ENCODE results near the gene MYBPH.

Gene MYBPH

DNA sequence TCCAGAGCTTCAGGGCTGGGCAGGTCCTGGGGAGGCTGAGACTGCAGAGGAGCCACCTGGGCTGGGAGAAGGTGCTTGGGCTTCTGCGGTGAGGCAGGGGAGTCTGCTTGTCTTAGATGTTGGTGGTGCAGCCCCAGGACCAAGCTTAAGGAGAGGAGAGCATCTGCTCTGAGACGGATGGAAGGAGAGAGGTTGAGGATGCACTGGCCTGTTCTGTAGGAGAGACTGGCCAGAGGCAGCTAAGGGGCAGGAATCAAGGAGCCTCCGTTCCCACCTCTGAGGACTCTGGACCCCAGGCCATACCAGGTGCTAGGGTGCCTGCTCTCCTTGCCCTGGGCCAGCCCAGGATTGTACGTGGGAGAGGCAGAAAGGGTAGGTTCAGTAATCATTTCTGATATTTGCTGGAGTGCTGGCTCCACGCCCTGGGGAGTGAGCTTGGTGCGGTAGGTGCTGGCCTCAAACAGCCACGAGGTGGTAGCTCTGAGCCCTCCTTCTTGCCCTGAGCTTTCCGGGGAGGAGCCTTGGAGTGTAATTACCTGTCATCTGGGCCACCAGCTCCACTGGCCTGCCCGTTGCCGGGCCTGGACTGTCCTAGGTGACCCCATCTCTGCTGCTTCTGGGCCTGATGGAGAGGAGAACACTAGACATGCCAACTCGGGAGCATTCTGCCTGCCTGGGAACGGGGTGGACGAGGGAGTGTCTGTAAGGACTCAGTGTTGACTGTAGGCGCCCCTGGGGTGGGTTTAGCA lies 9.3 kb downstream of the MYBPH start:
- DNase-seq (ENCODE audit: low spot score), result no peak

DNA sequence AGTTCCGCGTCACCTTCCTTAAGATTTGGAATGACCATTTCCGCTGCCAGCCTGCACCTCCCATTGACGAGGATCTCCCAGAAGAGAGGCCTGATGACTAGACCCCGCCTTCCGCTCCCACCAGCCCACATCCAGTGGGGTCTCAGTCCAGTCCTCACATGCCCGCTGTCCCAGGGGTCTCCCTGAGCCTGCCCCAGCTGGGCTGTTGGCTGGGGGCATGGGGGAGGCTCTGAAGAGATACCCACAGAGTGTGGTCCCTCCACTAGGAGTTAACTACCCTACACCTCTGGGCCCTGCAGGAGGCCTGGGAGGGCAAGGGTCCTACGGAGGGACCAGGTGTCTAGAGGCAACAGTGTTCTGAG lies 9.8 kb downstream of the MYBPH start:
- no peak for DNase-seq (ENCODE audit: low spot score)

DNA sequence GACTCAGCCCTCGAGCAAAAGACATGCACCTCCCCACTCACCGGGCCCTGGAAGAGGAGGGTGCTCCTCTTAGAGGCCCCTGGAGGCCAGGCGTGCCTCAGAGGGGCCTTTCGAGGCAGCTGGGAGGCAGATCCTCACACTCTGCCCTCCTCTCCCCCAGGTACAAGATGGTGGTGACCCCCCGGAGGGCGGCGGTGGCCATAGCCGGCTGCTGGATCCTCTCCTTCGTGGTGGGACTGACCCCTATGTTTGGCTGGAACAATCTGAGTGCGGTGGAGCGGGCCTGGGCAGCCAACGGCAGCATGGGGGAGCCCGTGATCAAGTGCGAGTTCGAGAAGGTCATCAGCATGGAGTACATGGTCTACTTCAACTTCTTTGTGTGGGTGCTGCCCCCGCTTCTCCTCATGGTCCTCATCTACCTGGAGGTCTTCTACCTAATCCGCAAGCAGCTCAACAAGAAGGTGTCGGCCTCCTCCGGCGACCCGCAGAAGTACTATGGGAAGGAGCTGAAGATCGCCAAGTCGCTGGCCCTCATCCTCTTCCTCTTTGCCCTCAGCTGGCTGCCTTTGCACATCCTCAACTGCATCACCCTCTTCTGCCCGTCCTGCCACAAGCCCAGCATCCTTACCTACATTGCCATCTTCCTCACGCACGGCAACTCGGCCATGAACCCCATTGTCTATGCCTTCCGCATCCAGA lies 10.4 kb downstream of the MYBPH start:
- DNase-seq (ENCODE audit: low spot score), result no peak

DNA sequence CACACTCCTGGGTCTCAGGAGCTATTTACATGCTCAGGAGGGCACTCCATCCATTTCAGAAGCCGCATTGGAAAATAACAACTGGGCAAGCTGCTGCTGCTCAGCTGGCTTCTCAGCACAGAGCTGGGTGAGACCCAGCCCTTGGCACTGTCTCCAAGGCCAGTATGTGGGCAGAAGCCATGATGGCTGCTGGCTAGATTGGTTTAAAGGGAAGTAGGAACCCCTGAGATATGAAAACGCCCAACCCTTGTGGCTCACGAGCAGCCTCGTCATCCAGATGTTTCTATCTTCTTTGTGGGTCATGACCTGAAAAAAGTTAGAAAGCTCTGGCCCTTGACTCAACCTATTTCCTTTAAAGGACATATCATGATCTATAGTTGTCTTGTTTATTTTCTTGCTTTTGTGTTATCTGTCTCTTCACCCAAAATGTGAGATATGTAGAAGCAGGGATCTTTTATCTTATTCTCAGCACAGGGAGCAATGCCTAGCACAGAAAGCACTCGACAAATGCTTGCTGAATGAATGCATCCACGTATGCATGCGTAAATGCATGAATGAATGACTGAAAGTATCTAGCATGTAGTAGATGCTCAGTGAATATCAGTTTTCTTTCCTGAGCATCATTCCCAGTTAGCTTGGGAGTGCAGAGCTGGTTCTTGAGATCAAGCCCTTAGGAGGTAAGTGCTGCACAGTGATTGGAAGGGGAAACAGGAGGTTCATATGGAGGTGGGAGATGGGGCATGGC lies 11.6 kb downstream of the MYBPH start:
- no peak for DNase-seq (ENCODE audit: low spot score)

DNA sequence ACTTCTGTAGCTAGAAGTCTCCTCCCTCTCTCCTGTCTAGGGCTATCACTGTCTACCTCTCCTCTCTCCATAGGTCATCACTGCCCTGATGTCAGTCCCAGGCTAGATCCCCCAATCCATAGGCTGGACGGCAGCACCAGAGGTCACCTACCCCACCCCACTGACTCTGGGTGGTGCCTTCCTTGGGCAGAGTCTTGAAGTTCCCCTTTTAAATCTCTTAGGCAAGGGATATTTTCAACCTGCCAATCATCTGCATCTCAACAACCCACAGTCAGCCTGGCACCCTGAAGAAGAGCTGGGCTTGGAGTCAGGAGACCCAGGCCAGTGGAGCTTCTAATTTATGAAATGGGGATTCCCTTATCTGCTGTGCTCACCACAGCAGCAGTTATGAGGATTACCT lies 13.2 kb downstream of the MYBPH start:
- DNase-seq (ENCODE audit: low spot score), result no peak

DNA sequence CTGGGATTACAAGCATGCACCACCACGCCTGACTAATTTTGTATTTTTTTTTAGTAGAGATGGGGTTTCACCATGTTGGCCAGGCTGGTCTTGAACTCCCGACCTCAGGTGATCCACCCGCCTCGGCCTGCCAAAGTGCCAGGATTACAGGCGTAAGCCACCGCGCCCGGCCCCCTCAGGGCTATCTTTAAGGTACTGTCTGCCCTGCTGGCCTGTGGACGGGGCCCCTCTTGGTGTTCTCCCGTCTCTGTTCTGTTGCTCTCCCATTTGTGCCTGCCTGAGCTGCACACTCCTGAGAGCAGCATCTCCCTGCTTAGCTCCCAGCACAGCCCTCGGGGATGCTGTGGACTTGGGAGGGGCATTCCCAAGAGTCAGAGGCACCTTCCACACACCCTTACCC lies 13.9 kb downstream of the MYBPH start:
- no peak for DNase-seq (ENCODE audit: low spot score)

DNA sequence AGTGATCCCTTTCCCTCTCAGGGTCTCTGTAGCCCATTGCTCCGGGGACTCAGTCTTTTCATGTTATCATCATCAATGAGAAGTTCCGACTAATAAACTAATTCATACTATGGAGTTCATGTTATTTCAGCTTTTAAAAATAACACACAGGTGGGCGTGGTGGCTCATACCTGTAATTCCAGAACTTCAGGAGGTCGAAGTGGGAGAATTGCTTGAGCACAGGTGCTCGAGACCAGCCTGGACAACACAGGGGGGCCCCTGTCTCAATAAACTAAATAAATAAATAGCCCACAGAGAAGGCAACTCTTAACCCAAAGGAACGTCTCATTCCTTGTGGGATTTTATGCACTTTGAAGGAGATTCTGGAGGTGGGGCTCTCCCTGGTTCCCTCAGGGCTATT lies 14.5 kb downstream of the MYBPH start:
- no peak for DNase-seq (ENCODE audit: low spot score)

DNA sequence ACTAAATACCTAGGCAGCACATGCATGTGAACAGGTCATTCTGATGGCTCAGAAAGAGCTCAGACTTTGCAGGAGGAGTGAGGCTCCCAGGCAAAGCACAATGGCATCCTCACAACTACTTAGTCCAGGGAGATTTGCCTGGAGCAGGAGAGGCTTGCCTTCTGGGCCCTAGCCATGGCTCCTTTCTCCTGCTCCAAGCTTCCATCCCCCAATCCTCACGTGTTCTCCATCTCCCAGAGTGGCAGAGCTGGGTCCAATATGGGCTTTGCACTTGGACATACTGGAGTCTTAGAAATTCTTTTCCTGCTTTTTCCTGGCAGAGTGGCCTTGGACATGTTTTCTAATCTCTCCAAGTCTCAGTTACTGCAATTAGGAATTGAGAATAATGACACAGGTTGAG lies 15.8 kb downstream of the MYBPH start:
- DNase-seq (ENCODE audit: low spot score), result no peak

DNA sequence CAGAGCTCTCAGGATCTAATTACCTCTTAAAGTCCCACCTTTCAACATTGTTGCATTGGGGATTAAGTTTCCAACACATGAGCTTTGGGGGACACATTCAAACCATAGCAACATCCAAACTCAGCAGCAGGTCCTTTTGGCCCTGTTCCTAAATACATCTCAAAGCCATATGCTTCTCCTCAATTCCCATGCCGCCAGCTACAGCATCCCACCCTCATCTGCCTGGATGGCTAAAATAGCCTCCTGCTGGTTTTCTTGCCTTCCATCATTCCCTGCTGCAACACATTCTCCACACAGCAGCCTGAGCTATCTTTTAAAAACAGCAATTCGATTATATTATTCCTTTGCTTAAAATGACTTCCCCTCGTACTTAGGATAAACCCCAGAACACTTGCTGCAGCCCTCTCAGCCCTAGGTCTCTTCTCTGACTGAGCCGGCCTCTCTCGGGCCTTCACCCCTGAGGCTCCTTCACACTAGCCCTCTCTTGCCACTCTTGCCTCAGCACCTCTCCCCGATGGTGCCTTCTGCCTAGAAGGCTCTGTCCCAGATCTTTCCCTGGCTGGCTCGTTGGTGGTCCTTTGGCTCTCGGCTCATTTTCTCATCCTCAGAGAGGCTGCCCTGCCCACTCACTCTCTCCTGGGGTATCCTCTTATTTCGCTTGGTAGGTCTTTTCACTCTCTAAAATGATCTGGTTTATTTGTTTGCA lies 16.5 kb downstream of the MYBPH start:
- no peak for DNase-seq (ENCODE audit: low spot score)

DNA sequence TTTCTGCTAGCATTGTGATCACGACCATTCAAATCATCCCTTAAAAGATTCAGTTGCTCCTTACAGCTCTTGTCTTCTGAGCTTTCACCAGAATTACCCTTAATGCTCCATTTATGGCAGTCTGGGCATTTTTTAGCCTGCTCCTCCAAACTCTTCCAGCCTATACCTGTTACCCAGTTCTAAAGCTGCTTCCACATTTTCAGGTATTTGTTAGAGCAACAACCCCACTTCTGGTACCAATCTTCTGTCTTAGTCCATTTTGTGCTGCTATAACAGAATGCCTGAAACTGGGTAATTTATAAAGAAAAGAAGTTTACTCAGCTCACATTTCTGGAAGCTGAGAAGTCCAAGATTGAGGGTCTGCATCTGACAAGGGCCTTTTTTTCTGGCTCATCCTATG lies 17.2 kb downstream of the MYBPH start:
- no peak for DNase-seq (ENCODE audit: low spot score)

DNA sequence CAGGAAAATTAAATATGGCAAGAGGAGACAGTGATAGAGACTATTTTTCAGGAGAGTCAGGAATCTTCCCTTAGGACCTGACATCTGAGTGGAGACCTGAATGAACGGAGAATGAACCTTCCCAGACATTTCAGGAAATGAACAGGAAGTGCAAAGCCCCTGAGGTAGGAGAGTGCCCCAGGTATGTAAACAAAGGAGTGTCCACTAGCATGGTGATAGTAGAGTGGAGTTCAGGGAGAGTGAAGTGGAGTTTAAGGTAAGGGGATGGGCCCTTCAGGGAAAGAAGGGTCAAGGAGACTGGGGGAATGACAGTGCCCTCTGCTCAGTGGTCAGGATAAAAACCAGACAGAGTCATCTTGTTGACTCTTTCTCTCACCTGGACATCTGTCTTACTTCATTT lies 19.3 kb downstream of the MYBPH start:
- DNase-seq (ENCODE audit: low spot score), result no peak

DNA sequence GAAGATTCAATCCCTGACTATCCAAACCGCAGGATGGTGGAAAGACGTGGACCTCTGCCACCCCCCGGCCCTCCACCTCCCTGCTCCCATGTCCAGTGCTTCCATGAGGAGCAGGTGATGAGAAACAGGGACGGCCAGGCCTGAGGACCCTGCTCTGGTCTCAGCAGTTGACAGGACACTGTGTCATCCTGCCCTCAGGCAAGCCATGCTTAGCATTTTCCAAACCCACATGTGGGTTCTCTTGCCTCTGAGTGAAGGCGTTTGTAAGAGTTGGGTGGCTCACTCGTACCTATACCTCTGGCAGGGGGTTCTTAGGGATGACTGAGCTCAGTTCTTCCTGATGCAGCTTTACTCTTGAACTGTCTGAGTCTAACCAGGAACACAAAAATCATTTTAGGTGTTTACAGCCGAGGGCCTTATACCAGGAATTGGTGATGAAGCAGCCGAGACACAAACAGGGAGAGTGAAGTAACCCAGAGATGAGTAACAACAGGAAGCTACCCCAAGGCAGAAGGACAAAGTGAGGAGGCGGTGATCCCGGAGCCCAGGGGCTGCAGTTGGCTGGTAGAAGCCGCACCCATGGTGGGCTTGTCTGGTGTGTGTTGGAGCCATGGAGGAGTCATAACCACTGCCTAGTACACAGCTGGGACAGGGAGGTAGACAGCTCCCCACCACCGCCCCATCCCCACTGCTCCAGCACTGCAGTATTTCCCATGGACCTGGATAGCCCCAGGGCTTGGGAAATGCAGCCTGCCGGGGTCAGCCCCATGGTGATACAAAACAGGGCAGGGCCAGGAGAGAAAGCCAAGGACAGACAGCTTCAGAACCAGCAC lies 21.4 kb downstream of the MYBPH start:
- DNase-seq (ENCODE audit: low spot score), result no peak

DNA sequence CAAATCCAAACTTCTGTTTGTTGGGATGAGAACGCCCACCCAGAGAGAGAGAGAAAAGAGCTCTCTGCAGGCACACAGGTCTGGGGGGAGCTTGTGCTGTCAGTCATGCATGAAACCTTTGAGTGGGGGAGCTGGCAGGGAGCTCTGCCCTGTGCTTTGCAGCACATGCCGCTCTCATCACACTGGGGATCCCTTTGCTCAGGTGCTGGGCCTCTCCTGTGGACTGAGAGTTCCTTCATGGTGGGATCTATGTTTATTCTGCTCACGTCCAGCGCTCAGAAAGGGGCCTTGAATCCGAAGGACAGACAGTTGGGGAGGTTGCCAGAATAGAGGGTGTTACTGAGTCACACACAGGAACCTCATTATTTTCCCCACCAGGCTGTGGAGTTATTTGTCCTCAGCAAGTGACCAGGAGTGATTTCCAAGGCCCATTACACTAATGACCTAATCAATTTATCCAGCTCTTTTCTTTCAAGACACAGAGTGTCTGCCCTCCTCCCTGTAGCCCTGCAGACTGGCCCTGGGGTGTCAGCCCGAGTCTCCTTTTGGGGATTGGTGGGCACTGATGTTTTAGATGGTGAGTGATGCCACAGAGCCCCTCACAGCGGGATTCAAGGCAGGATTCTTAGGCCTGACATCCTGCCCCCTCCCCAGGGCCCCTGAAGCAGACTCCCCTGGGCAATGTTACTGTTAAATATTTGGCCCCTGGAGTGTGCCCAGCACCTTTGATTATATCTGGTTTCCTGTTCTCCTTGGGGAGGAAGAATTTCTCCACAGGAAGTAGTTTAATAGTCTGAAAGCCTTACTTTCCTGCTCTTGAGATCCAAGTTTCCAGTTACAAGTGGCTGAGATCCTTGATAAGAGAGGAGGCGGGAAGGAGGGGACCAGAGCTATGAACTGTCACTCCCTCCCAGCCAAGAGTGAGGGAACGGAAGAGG lies 22.3 kb downstream of the MYBPH start:
- no peak for DNase-seq (ENCODE audit: low spot score)

DNA sequence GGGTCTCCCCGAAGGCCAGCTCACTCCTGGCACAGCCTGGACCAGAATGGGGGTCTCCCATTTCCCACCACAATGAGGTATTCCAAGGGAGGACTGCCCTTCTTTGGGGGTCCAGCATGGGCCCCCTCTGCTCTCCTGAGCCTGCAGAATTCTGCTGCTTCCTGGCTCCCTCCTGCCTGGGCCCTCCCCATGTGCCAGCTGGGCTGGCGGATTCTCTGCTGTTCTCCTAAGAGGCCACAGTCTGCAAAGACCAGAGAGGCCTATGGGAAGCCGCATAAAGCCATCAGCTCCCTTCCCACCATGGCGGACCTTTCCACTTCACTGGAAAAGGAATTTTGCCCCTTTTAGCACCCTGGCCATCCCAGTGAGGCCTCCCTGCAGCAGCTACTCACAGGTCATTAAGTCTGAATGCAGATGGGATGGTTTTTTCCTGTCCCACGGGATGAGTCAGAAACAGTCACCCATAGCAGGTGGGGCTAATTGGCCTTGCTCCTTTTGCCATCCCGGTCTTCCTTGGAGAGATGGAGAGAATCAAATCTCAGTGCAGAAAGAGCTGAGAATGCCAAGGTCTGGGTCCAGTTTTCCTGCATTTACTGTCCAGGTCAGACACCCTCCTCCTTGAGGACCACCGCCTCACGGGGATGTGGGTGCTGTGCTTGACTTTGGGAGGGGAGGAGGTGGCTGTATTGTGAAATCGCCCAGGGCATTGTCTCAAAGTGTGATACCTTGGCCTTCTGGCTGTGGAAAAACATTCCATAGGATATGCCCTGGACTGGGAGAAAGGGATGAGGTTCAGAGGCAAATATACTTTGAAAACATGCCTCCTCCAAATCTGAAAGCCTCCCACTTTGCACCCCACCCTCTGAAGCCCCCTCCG lies 23.2 kb downstream of the MYBPH start:
- no peak for DNase-seq (ENCODE audit: low spot score)

DNA sequence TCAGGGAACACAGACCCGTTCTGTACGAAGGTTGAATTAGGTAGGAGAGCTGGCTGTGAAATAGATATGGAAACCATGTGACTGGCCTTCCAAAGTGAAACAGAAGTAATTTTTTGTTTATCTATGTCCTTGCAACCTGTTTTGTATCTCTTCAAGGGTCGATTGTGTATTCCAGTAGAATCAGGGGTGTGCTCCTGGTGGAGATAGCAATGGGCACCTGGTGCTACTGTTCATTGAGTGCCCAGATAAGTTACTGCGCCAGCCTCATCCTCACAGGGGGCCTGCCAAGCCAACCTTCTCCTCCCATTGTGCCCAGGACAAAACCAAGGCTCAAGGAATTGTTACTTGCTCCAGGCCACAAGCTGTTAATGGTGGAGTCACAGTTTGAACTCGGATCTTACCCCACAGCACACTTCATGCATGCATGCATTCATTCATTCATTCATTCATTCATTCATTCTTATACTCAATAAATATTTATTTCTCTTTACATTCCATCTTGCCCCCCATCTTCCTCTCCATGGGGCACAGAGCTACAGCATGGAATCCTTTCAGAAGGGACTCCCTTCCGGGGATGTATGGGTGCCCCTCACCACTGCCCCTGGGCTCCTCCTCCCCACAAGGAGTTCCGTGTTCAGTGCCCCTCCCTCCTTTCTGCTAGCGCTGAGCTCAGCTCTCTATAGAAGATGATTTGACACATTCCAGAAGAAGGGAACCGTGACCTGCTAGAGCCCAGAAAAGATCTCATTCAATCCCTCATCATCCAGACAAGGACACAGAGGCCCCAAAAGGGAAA lies 24.1 kb downstream of the MYBPH start:
- no peak for DNase-seq (ENCODE audit: low spot score)

DNA sequence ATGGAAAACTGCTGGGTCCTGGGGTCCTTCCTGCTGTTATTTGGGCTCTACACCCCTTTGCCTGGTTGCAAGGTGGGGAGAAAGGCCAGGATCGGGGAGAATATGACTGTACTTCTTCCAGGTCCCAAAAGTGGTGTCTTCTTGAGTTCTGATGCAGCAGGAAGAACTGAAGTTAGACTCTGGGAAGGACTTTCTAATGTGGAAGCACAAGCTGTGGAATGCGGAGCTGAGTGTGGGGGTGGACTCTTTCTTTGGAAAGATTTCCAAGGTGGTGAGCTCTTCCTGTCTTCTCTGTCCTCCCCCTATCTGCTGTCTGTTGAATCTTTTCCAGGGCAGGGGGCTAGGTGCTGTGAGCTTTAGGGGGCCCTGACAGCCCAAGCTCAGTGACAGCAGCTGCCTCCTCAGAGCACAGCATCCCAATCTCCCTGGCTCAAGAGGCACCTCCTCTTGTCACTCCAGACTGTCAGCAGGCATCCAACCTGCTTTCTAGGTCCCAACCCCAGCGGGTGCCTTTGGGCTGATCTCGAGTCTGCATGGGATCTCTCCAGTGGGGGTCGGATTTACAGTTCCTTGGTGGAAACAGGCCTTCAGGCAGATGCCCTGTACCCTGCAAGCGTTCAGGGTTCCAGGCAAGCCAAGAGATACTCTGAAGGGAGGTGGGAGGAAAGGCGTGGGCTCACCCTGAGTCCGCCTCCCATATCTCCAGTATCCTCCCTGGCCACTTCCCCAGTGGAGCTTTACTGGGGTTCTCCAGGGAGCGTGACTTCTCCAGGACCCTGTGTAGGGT lies 24.9 kb downstream of the MYBPH start:
- no peak for DNase-seq (ENCODE audit: low spot score)

DNA sequence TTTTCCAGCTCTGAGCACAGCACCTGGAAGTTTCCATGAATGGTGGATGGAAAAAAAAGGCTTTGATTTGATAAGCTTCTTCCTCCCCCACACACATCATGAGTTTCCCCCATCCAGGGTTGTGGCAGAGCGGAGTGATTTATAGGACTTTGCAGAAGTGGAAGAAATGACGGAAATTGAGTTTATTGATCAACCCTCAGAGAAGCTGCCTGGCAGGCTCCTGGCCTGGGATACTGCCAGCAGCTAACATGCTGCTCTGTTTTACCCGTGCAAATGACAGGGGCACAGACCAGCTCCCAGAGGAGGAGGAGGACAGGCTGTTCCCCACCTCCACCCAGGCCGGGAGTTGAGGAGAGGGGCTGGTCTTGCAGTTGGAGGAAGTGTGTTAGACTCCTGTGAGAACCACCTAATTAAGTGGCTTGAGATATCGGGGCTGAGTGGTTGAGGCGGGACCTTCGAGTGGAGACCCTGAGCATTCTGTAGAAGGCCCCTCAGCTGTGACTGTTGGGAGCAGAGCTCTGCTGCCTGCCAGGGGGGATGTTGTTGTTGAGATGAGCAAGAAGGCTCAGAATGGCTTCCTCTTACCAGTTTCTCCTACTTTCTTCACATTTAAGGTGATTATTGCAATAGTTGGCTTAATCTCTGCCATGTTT lies 26.3 kb downstream of the MYBPH start:
- DNase-seq (ENCODE audit: low spot score), result no peak

Measured in kidney capillary endothelial cell (primary cell).